Testis (tissue), 2 donors: ENCODE measurements around the gene CYP3A7.

Source experiments
- POLR2A ChIP-seq: fragments of 450-650 bp; IDR thresholded peaks from one replicate; pipeline ENCODE4 v1.6.1; 2017; ENCODE audit warnings: antibody characterized with exemption, mild to moderate bottlenecking, moderate library complexity
- TF ChIP-seq, protein P1 (sequence below), 3 experiments: fragments of 450-650 bp in 2 of 3; fragments of 200-600 bp in 1 of 3; sonication (generic) in 1 of 3; IDR thresholded peaks; one replicate each; pipeline ENCODE4 v1.5.1; 2016 to 2019; ENCODE audit warnings: antibody characterized with exemption in 3 of 3, mild to moderate bottlenecking in 2 of 3, moderate library complexity in 1 of 3

- TF ChIP-seq, protein P1, sequence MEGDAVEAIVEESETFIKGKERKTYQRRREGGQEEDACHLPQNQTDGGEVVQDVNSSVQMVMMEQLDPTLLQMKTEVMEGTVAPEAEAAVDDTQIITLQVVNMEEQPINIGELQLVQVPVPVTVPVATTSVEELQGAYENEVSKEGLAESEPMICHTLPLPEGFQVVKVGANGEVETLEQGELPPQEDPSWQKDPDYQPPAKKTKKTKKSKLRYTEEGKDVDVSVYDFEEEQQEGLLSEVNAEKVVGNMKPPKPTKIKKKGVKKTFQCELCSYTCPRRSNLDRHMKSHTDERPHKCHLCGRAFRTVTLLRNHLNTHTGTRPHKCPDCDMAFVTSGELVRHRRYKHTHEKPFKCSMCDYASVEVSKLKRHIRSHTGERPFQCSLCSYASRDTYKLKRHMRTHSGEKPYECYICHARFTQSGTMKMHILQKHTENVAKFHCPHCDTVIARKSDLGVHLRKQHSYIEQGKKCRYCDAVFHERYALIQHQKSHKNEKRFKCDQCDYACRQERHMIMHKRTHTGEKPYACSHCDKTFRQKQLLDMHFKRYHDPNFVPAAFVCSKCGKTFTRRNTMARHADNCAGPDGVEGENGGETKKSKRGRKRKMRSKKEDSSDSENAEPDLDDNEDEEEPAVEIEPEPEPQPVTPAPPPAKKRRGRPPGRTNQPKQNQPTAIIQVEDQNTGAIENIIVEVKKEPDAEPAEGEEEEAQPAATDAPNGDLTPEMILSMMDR (IDR thresholded peaks at IDR 0.05) = no peak
- TF ChIP-seq POLR2A = no peak
These were observed 45.6 kb upstream of the CYP3A7 start for GRCh38 chr7:99780588-99780987.
